ENCODE data around the gene DARS1. TPM values are rescaled to one million over a fixed set of nuclear protein-coding genes. Genes with fewer than 3 reads are reported as not detected.

DARS1 gene
- total RNA-seq, 4 donors from 2014 or later = 27.1 to 127 (median 62.1) TPM

- DNase-seq = no peak
- H3K27ac ChIP-seq = no peak overlapping the region
- intact Hi-C loops (cut with DNase I; ENCODE audit: low total_unique reads) = no loop called here
Measured at GRCh38 chr2:136030406-136030805, 45.0 kb upstream of the DARS1 start.

GRCh38 chr2:136029149-136029548, 43.7 kb upstream of the DARS1 start:
- DNase-seq = no peak
- TF ChIP-seq CTCF (IDR thresholded peaks at IDR 0.05) = no peak
- no peak for TF ChIP-seq POLR2A (IDR thresholded peaks at IDR 0.05)
- intact Hi-C loops (cut with DNase I; ENCODE audit: low total_unique reads) = no loop called here

More at GRCh38 chr2:136030406-136030805, 45.0 kb upstream of the DARS1 start:
- no peaks in the 10 kb centered on the region for H3K27me3 ChIP-seq
- no peaks in the 10 kb centered on the region for H3K9me3 ChIP-seq
- H3K4me1 ChIP-seq = no peaks in the 10 kb centered on the region
- no peak for TF ChIP-seq CTCF (IDR thresholded peaks at IDR 0.05)
- TF ChIP-seq POLR2A (IDR thresholded peaks at IDR 0.05) = no peak
- H3K4me3 ChIP-seq = no peak overlapping the region
- no peaks in the 10 kb centered on the region for H3K36me3 ChIP-seq

GRCh38 chr2:136028001-136028400, 42.6 kb upstream of the DARS1 start:
- no peaks in the 10 kb centered on the region for H3K27me3 ChIP-seq

More at GRCh38 chr2:136029149-136029548, 43.7 kb upstream of the DARS1 start:
- no peak overlapping the region for H3K27ac ChIP-seq
- no peaks in the 10 kb centered on the region for H3K27me3 ChIP-seq
- H3K36me3 ChIP-seq = no peaks in the 10 kb centered on the region
- no peaks in the 10 kb centered on the region for H3K4me1 ChIP-seq
- H3K9me3 ChIP-seq = no peaks in the 10 kb centered on the region
- H3K4me3 ChIP-seq = no peak overlapping the region

GRCh38 chr2:136027112-136027511, 41.7 kb upstream of the DARS1 start:
- Histone ChIP-seq H3K4me1 (no peaks in the 10 kb centered on the region), H3K27me3 (no peaks in the 10 kb centered on the region), H3K9me3 (no peaks in the 10 kb centered on the region), H3K27ac (no peak overlapping the region), H3K4me3 (no peak overlapping the region), H3K36me3 (no peaks in the 10 kb centered on the region)
- no peak for TF ChIP-seq CTCF (IDR thresholded peaks at IDR 0.05)
- no peak for TF ChIP-seq POLR2A (IDR thresholded peaks at IDR 0.05)
- DNase-seq = no peak
- intact Hi-C loops (cut with DNase I; ENCODE audit: low total_unique reads) = no loop called here

More at GRCh38 chr2:136028001-136028400, 42.6 kb upstream of the DARS1 start:
- Histone ChIP-seq H3K9me3 (no peaks in the 10 kb centered on the region), H3K27ac (no peak overlapping the region), H3K4me1 (no peaks in the 10 kb centered on the region), H3K36me3 (no peaks in the 10 kb centered on the region), H3K4me3 (no peak overlapping the region)
- no peak for DNase-seq
- intact Hi-C loops (cut with DNase I; ENCODE audit: low total_unique reads) = no loop called here
- TF ChIP-seq CTCF (IDR thresholded peaks at IDR 0.05) = no peak
- no peak for TF ChIP-seq POLR2A (IDR thresholded peaks at IDR 0.05)

DNA sequence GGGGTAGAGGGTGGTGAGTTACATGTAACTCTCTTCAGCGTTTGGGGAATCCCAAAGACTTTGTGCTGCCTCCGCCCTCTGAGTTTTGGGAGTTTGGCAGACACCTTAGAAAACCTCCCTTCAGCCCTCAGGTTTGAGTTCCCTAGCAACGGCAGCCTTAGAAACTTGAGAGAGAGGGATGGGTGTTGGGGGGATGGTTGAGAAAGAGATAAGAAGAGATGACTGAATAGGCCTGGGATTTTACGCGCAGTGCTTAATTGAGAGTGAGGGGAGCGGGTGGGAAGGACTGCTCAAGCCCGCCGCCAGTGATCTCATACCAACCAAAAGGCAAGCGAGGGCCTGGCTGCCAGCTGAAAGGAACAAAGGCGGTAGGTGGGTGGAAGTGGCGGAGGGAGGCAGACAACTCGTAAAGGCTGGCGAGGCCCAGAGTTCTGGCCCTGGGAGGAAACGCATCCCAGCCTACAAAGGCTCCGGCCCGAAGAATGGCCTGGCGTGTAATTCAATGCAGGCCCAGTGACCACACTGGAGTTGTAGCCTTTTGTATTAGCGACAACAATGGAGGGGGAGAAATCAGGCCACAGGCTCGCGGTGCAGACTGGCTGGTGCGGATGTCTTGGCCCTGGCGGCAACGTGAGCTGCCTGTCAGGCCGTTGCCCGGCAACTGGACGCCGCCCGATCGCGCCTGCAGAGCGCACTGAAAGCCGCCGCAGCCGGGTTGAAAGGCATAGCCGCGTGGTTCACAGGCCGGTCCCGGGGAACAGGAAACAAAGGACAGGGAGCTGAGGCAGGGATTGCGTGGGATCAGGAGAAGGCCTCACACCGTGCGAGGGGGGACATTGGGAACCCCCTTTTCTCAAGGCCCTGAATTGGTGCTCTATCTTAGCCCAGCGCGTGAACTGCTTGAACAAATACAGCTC, 39.9 kb upstream of the DARS1 start:
- H3K9me3 ChIP-seq = no peaks in the 10 kb centered on the region
- H3K4me3 ChIP-seq = peak overlapping the region in 1 of 2 donors; percentile 17
- peak; percentile 40 to 45 for DNase-seq

More for the DNA sequence above, 39.9 kb upstream of the DARS1 start:
- TF ChIP-seq CTCF (IDR thresholded peaks at IDR 0.05) (no peak), POLR2A (IDR thresholded peaks at IDR 0.05) (no peak)
- no peaks in the 10 kb centered on the region for H3K27me3 ChIP-seq
- intact Hi-C loops (cut with DNase I; ENCODE audit: low total_unique reads) = no loop called here
- H3K36me3 ChIP-seq = no peaks in the 10 kb centered on the region
- peak overlapping the region in 1 of 2 donors; percentile 59 for H3K27ac ChIP-seq
- no peaks in the 10 kb centered on the region for H3K4me1 ChIP-seq
